HCT116 (cell line): ENCODE data around the gene PXN. TPM values are rescaled to one million over a fixed set of nuclear protein-coding genes. Genes with fewer than 3 reads are reported as not detected.

Experiments used
- ATAC-seq: fragments of 200-7000 bp; cut with Tn5 transposase; 2 replicates; pipeline ENCODE4 v1.9.1; 2020; ENCODE audit warnings: mild to moderate bottlenecking, moderate library complexity
- BruUV-seq: library from RNA; stranded (reverse); fragments of 400-500 nt; replicated peaks from 2 replicates; lab custom pipeline; 2021; lab: Mats Ljungman, UMichigan
- CTCF ChIA-PET: fragments of 300-600 bp; sonication (Branson Sonifier 250); formaldehyde crosslinking; loops from one replicate; lab custom pipeline; 2021; ENCODE audit warnings: antibody characterized with exemption; lab: Charles Lee
- POLR2A ChIA-PET: fragments of 300-600, 350-600 bp; sonication (Branson Sonifier 250); formaldehyde crosslinking; loops from one replicate; lab custom pipeline; 2021; ENCODE audit warnings: antibody characterized with exemption; lab: Charles Lee
- RAD21 ChIA-PET, 2 experiments: fragments of 300-600 bp; sonication (Branson Sonifier 250); formaldehyde crosslinking; loops; one replicate each; lab custom pipeline; 2023; ENCODE audit warnings: low total read pairs in 2 of 2; ENCODE audit not compliant: uncharacterized antibody in 2 of 2, unreplicated experiment in 2 of 2, low non-redundant PET in 1 of 2; lab: Charles Lee
- DNase-seq: peaks from one replicate; pipeline ENCODE4 v3.0.0-alpha.2; 2010; ENCODE audit warnings: low read depth, low spot score
- H2AFZ ChIP-seq: fragments of 200-600 bp; shearing (Covaris generic), sonication (generic); 2 replicates; pipeline ENCODE4 v1.6.1; 2017; ENCODE audit warnings: low read depth, mixed run types, mixed read lengths, antibody characterized with exemption, low read length; ENCODE audit not compliant: poor library complexity, severe bottlenecking
- H3K27ac ChIP-seq: 2 replicates; pipeline ENCODE4 v1.5.1; 2012; ENCODE audit warnings: low read depth, low read length
- H3K27me3 ChIP-seq: fragments of 200-600 bp; sonication (generic); 2 replicates; pipeline ENCODE4 v1.6.1; 2016; ENCODE audit warnings: mixed run types, low read length, mixed read lengths; ENCODE audit not compliant: insufficient read depth
- H3K36me3 ChIP-seq, 2 experiments: fragments of 200-500 bp in 1 of 2; fragments of 200-600 bp in 1 of 2; sonication (Bioruptor generic) in 1 of 2; sonication (generic) in 1 of 2; 2 replicates each; pipeline versions ENCODE4 v1.5.1 to v1.6.1; 2014 to 2016; ENCODE audit warnings: low read length in 2 of 2, inconsistent platforms in 1 of 2, mixed read lengths in 1 of 2, mixed run types in 1 of 2; ENCODE audit not compliant: insufficient read depth in 2 of 2, control insufficient read depth in 1 of 2
- H3K4me1 ChIP-seq, 2 experiments: fragments of 200-600 bp in 1 of 2; sonication (generic) in 1 of 2; 2 replicates each; pipeline versions ENCODE4 v1.5.1 to v1.6.1; 2012 to 2017; ENCODE audit warnings: low read length in 2 of 2, inconsistent platforms in 1 of 2, mild to moderate bottlenecking in 1 of 2, mixed read lengths in 1 of 2, mixed run types in 1 of 2, moderate library complexity in 1 of 2; ENCODE audit not compliant: insufficient read depth in 2 of 2, control insufficient read depth in 1 of 2
- H3K4me2 ChIP-seq: fragments of 200-600 bp; sonication (generic); 2 replicates; pipeline ENCODE4 v1.6.1; 2017; ENCODE audit warnings: mixed run types, low read length, mixed read lengths
- H3K4me3 ChIP-seq, 2 experiments: fragments of 200-600 bp in 1 of 2; sonication (generic) in 1 of 2; replicated peaks in 1 of 2; 2 replicates each; pipeline ENCODE4 v1.5.1; 2011 to 2016; ENCODE audit warnings: low read length in 2 of 2, control low read depth in 1 of 2, low read depth in 1 of 2, mild to moderate bottlenecking in 1 of 2, mixed read lengths in 1 of 2, mixed run types in 1 of 2
- H3K79me2 ChIP-seq: fragments of 200-600 bp; sonication (generic); 2 replicates; pipeline ENCODE4 v1.6.1; 2017; ENCODE audit warnings: mild to moderate bottlenecking, mixed run types, low read length, moderate library complexity, mixed read lengths; ENCODE audit not compliant: insufficient read depth
- H3K9ac ChIP-seq: fragments of 200-600 bp; sonication (generic); 2 replicates; pipeline ENCODE4 v1.6.1; 2016; ENCODE audit warnings: low read length, mixed read lengths
- H3K9me2 ChIP-seq: fragments of 200-600 bp; sonication (generic), shearing (Covaris generic); 2 replicates; pipeline ENCODE4 v1.6.1; 2017; ENCODE audit warnings: mixed run types, mild to moderate bottlenecking, moderate library complexity; ENCODE audit not compliant: insufficient read depth
- H3K9me3 ChIP-seq, 2 experiments: fragments of 200-500 bp in 1 of 2; fragments of 200-600 bp in 1 of 2; sonication (Bioruptor generic) in 1 of 2; sonication (generic) in 1 of 2; 2 replicates each; pipeline ENCODE4 v1.6.1; 2014 to 2017; ENCODE audit warnings: low read length in 2 of 2, mixed read lengths in 2 of 2, inconsistent platforms in 1 of 2, low read depth in 1 of 2, mild to moderate bottlenecking in 1 of 2, mixed run types in 1 of 2, moderate library complexity in 1 of 2; ENCODE audit not compliant: control insufficient read depth in 1 of 2, insufficient read depth in 1 of 2
- H4K20me1 ChIP-seq: fragments of 200-600 bp; sonication (generic), shearing (Covaris generic); 2 replicates; pipeline ENCODE4 v1.6.1; 2017; ENCODE audit warnings: mixed run types, mild to moderate bottlenecking, moderate library complexity; ENCODE audit not compliant: insufficient read depth
- ELF1 ChIP-seq: IDR thresholded peaks from 2 replicates; pipeline ENCODE4 v1.6.1; 2012; ENCODE audit warnings: low read depth, borderline replicate concordance
- FOSL1 ChIP-seq: IDR thresholded peaks from 2 replicates; pipeline ENCODE4 v1.6.1; 2012; ENCODE audit warnings: low read depth
- POLR2A ChIP-seq: IDR thresholded peaks from 2 replicates; pipeline ENCODE4 v1.7.0; 2011; ENCODE audit warnings: borderline replicate concordance; ENCODE audit not compliant: insufficient read depth, insufficient read length; ENCODE audit errors: extremely low read depth
- POLR2AphosphoS5 ChIP-seq: IDR thresholded peaks from 2 replicates; pipeline ENCODE4 v1.6.1; 2011; ENCODE audit warnings: mild to moderate bottlenecking, low read depth, low read length, moderate library complexity
- YY1 ChIP-seq: IDR thresholded peaks from 2 replicates; pipeline ENCODE4 v1.6.1; 2011; ENCODE audit warnings: low read length, low read depth, moderate library complexity, mild to moderate bottlenecking; ENCODE audit not compliant: insufficient replicate concordance; ENCODE audit errors: extremely low read depth
- ZFX ChIP-seq: fragments of 450-650 bp; IDR thresholded peaks from 2 replicates; pipeline ENCODE4 v1.6.1; 2017
- intact Hi-C: fragments of 100-400 bp; cut with micrococcal nuclease; formaldehyde crosslinking; loops from 2 replicates; pipeline ENCODE4 v1.10.0; 2022
- total RNA-seq: library from RNA; stranded (reverse); gene quantifications from one replicate; pipeline ENCODE4 v1.2.1, GENCODE V29; 2021; ENCODE audit not compliant: unreplicated experiment

The PXN gene
- total RNA-seq, 1 experiment from 2014 or later: 211 TPM

DNA sequence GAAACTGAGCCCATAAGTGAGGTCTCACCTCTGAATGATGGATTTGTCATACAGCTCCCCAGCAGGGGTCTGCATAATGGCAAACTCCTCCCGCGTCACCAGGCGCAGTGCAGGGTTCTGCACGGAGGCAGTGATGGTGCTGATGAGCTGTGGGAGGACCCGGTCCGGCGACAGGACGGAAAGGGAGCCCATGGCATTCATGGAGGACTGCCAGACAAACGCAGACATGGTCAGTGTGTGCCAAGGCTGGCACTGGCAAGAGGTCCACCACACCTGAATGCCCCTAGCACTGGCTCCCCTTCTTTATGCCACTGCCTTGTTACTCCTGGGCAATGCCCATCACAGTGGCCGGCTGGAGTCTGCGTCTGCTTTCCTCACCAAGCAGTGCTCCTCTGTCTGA lies 103.7 kb downstream of the PXN start:
- Histone ChIP-seq H4K20me1 (no peaks in the 10 kb centered on the region), H3K4me2 (no peak overlapping the region), H3K4me3 (no peak overlapping the region), H3K9ac (no peak overlapping the region), H3K27ac (no peak overlapping the region), H2AFZ (no peak overlapping the region), H3K36me3 (peaks cover 64 to 75% of the 10 kb centered on the region in 2 experiments; a peak in 3 of 4 replicates), H3K4me1 (no peaks in the 10 kb centered on the region), H3K9me2 (no peaks in the 10 kb centered on the region), H3K27me3 (no peaks in the 10 kb centered on the region), H3K9me3 (no peaks in the 10 kb centered on the region), H3K79me2 (peaks cover 8% of the 10 kb centered on the region)
- intact Hi-C loops: no loop called here
- TF ChIP-seq FOSL1: no peak
- TF ChIP-seq POLR2A: no peak
- TF ChIP-seq ZFX: no peak
- TF ChIP-seq ELF1: no peak
- TF ChIP-seq YY1: no peak
- peak; percentile 19; the same call in 1 of the 2 replicates for TF ChIP-seq POLR2AphosphoS5
- RAD21 ChIA-PET: no interaction called here
- no peak for DNase-seq
- CTCF ChIA-PET: no interaction called here
- no TSS peak for BruUV-seq
- POLR2A ChIA-PET: interaction anchor here (1.2 kb wide), 1 partner anchor 39 kb away, joined by 3 read pairs; the partner anchor contains the start of gene RPLP0
- no peak for ATAC-seq

Other genes starting within 250 kb of the PXN start
- gene RAB35, start 149.0 kb downstream of the PXN start, total RNA-seq: 57.1 TPM
- 184 TPM for gene GCN1, start 71.0 kb downstream of the PXN start, total RNA-seq
- 4,123 TPM for gene RPLP0, start 64.6 kb downstream of the PXN start, total RNA-seq
- gene RNU4-2, start 26.2 kb upstream of the PXN start, total RNA-seq: 2,248 TPM
- gene RNU4-1, start 27.5 kb upstream of the PXN start, total RNA-seq: 2,323 TPM
- 2.8 TPM for gene SIRT4, start 36.6 kb upstream of the PXN start, total RNA-seq
- gene PLA2G1B, start 62.0 kb upstream of the PXN start, total RNA-seq: 2.0 TPM
- 26.0 TPM for gene MSI1, start 103.4 kb upstream of the PXN start, total RNA-seq
- gene COX6A1, start 172.4 kb upstream of the PXN start, total RNA-seq: 464 TPM
- 40.3 TPM for gene TRIAP1, start 180.7 kb upstream of the PXN start, total RNA-seq
- gene GATC, start 180.7 kb upstream of the PXN start, total RNA-seq: 48.7 TPM
- 297 TPM for gene SRSF9, start 204.0 kb upstream of the PXN start, total RNA-seq
- 243 TPM for gene DYNLL1, start 230.4 kb upstream of the PXN start, total RNA-seq